HCT116 (cell line): ENCODE measurements around the gene TSHZ1. TPM values are rescaled to one million over a fixed set of nuclear protein-coding genes. Genes with fewer than 3 reads are reported as not detected.

Experiments
- ATAC-seq: fragments of 200-7000 bp; cut with Tn5 transposase; 2 replicates; pipeline ENCODE4 v1.9.1; 2020; ENCODE audit warnings: mild to moderate bottlenecking, moderate library complexity
- BruUV-seq: library from RNA; stranded (reverse); fragments of 400-500 nt; replicated peaks from 2 replicates; lab custom pipeline; 2021; lab: Mats Ljungman, UMichigan
- CTCF ChIA-PET: fragments of 300-600 bp; sonication (Branson Sonifier 250); formaldehyde crosslinking; loops from one replicate; lab custom pipeline; 2021; ENCODE audit warnings: antibody characterized with exemption; lab: Charles Lee
- POLR2A ChIA-PET: fragments of 300-600, 350-600 bp; sonication (Branson Sonifier 250); formaldehyde crosslinking; loops from one replicate; lab custom pipeline; 2021; ENCODE audit warnings: antibody characterized with exemption; lab: Charles Lee
- RAD21 ChIA-PET, 2 experiments: fragments of 300-600 bp; sonication (Branson Sonifier 250); formaldehyde crosslinking; loops; one replicate each; lab custom pipeline; 2023; ENCODE audit warnings: low total read pairs in 2 of 2; ENCODE audit not compliant: uncharacterized antibody in 2 of 2, unreplicated experiment in 2 of 2, low non-redundant PET in 1 of 2; lab: Charles Lee
- DNase-seq: peaks from one replicate; pipeline ENCODE4 v3.0.0-alpha.2; 2010; ENCODE audit warnings: low read depth, low spot score
- H2AFZ ChIP-seq: fragments of 200-600 bp; shearing (Covaris generic), sonication (generic); 2 replicates; pipeline ENCODE4 v1.6.1; 2017; ENCODE audit warnings: low read depth, mixed run types, mixed read lengths, antibody characterized with exemption, low read length; ENCODE audit not compliant: poor library complexity, severe bottlenecking
- H3K27ac ChIP-seq: 2 replicates; pipeline ENCODE4 v1.5.1; 2012; ENCODE audit warnings: low read depth, low read length
- H3K27me3 ChIP-seq: fragments of 200-600 bp; sonication (generic); 2 replicates; pipeline ENCODE4 v1.6.1; 2016; ENCODE audit warnings: mixed run types, low read length, mixed read lengths; ENCODE audit not compliant: insufficient read depth
- H3K36me3 ChIP-seq, 2 experiments: fragments of 200-500 bp in 1 of 2; fragments of 200-600 bp in 1 of 2; sonication (Bioruptor generic) in 1 of 2; sonication (generic) in 1 of 2; 2 replicates each; pipeline versions ENCODE4 v1.5.1 to v1.6.1; 2014 to 2016; ENCODE audit warnings: low read length in 2 of 2, inconsistent platforms in 1 of 2, mixed read lengths in 1 of 2, mixed run types in 1 of 2; ENCODE audit not compliant: insufficient read depth in 2 of 2, control insufficient read depth in 1 of 2
- H3K4me1 ChIP-seq, 2 experiments: fragments of 200-600 bp in 1 of 2; sonication (generic) in 1 of 2; 2 replicates each; pipeline versions ENCODE4 v1.5.1 to v1.6.1; 2012 to 2017; ENCODE audit warnings: low read length in 2 of 2, inconsistent platforms in 1 of 2, mild to moderate bottlenecking in 1 of 2, mixed read lengths in 1 of 2, mixed run types in 1 of 2, moderate library complexity in 1 of 2; ENCODE audit not compliant: insufficient read depth in 2 of 2, control insufficient read depth in 1 of 2
- H3K4me2 ChIP-seq: fragments of 200-600 bp; sonication (generic); 2 replicates; pipeline ENCODE4 v1.6.1; 2017; ENCODE audit warnings: mixed run types, low read length, mixed read lengths
- H3K4me3 ChIP-seq, 2 experiments: fragments of 200-600 bp in 1 of 2; sonication (generic) in 1 of 2; replicated peaks in 1 of 2; 2 replicates each; pipeline ENCODE4 v1.5.1; 2011 to 2016; ENCODE audit warnings: low read length in 2 of 2, control low read depth in 1 of 2, low read depth in 1 of 2, mild to moderate bottlenecking in 1 of 2, mixed read lengths in 1 of 2, mixed run types in 1 of 2
- H3K79me2 ChIP-seq: fragments of 200-600 bp; sonication (generic); 2 replicates; pipeline ENCODE4 v1.6.1; 2017; ENCODE audit warnings: mild to moderate bottlenecking, mixed run types, low read length, moderate library complexity, mixed read lengths; ENCODE audit not compliant: insufficient read depth
- H3K9ac ChIP-seq: fragments of 200-600 bp; sonication (generic); 2 replicates; pipeline ENCODE4 v1.6.1; 2016; ENCODE audit warnings: low read length, mixed read lengths
- H3K9me2 ChIP-seq: fragments of 200-600 bp; sonication (generic), shearing (Covaris generic); 2 replicates; pipeline ENCODE4 v1.6.1; 2017; ENCODE audit warnings: mixed run types, mild to moderate bottlenecking, moderate library complexity; ENCODE audit not compliant: insufficient read depth
- H3K9me3 ChIP-seq, 2 experiments: fragments of 200-500 bp in 1 of 2; fragments of 200-600 bp in 1 of 2; sonication (Bioruptor generic) in 1 of 2; sonication (generic) in 1 of 2; 2 replicates each; pipeline ENCODE4 v1.6.1; 2014 to 2017; ENCODE audit warnings: low read length in 2 of 2, mixed read lengths in 2 of 2, inconsistent platforms in 1 of 2, low read depth in 1 of 2, mild to moderate bottlenecking in 1 of 2, mixed run types in 1 of 2, moderate library complexity in 1 of 2; ENCODE audit not compliant: control insufficient read depth in 1 of 2, insufficient read depth in 1 of 2
- H4K20me1 ChIP-seq: fragments of 200-600 bp; sonication (generic), shearing (Covaris generic); 2 replicates; pipeline ENCODE4 v1.6.1; 2017; ENCODE audit warnings: mixed run types, mild to moderate bottlenecking, moderate library complexity; ENCODE audit not compliant: insufficient read depth
- CEBPB ChIP-seq: IDR thresholded peaks from 2 replicates; pipeline ENCODE4 v1.6.1; 2012; ENCODE audit warnings: low read depth
- EGR1 ChIP-seq: IDR thresholded peaks from 2 replicates; pipeline ENCODE4 v1.6.1; 2012; ENCODE audit warnings: low read depth
- EZH2 ChIP-seq: fragments of 200-600 bp; sonication (generic); IDR thresholded peaks from 2 replicates; pipeline ENCODE4 v1.6.1; 2017; ENCODE audit warnings: antibody characterized with exemption, mixed run types
- EZH2phosphoT487 ChIP-seq: fragments of 200-600 bp; IDR thresholded peaks from 2 replicates; pipeline ENCODE4 v1.6.1; 2018; ENCODE audit warnings: antibody characterized with exemption, borderline replicate concordance
- FOSL1 ChIP-seq: IDR thresholded peaks from 2 replicates; pipeline ENCODE4 v1.6.1; 2012; ENCODE audit warnings: low read depth
- MAX ChIP-seq: IDR thresholded peaks from 2 replicates; pipeline ENCODE4 v1.6.1; 2012
- REST ChIP-seq: IDR thresholded peaks from 2 replicates; pipeline ENCODE4 v1.6.1; 2012; ENCODE audit warnings: low read depth
- SIN3A ChIP-seq: IDR thresholded peaks from 2 replicates; pipeline ENCODE4 v1.6.1; 2012; ENCODE audit warnings: low read depth
- SP1 ChIP-seq: IDR thresholded peaks from 2 replicates; pipeline ENCODE4 v1.6.1; 2012; ENCODE audit warnings: low read depth
- TCF7L2 ChIP-seq: IDR thresholded peaks from 2 replicates; pipeline ENCODE4 v1.7.0; 2011; ENCODE audit warnings: borderline replicate concordance, inconsistent platforms; ENCODE audit not compliant: insufficient read depth, insufficient read length; ENCODE audit errors: extremely low read depth
- YY1 ChIP-seq: IDR thresholded peaks from 2 replicates; pipeline ENCODE4 v1.6.1; 2011; ENCODE audit warnings: low read length, low read depth, moderate library complexity, mild to moderate bottlenecking; ENCODE audit not compliant: insufficient replicate concordance; ENCODE audit errors: extremely low read depth
- ZNF274 ChIP-seq: fragments of 200-500 bp; sonication (Bioruptor generic); IDR thresholded peaks from 2 replicates; pipeline ENCODE4 v1.6.1; 2014; ENCODE audit warnings: mild to moderate bottlenecking, low read depth, low read length, inconsistent platforms
- intact Hi-C: fragments of 100-400 bp; cut with micrococcal nuclease; formaldehyde crosslinking; loops from 2 replicates; pipeline ENCODE4 v1.10.0; 2022
- total RNA-seq: library from RNA; stranded (reverse); gene quantifications from one replicate; pipeline ENCODE4 v1.2.1, GENCODE V29; 2021; ENCODE audit not compliant: unreplicated experiment

Gene TSHZ1
- total RNA-seq, 1 experiment from 2014 or later: 5.7 TPM

- H3K4me2 ChIP-seq: no peak overlapping the region
- BruUV-seq: no TSS peak
- ATAC-seq: no peak
- no peaks in the 10 kb centered on the region for H3K36me3 ChIP-seq
- H3K27ac ChIP-seq: no peak overlapping the region
- no peaks in the 10 kb centered on the region for H3K9me2 ChIP-seq
- no peak overlapping the region for H2AFZ ChIP-seq
- no peak overlapping the region for H3K9ac ChIP-seq
- RAD21 ChIA-PET: no interaction called here
- H4K20me1 ChIP-seq: no peaks in the 10 kb centered on the region
- CTCF ChIA-PET: no interaction called here
- no peaks in the 10 kb centered on the region for H3K27me3 ChIP-seq
- no peaks in the 10 kb centered on the region for H3K4me1 ChIP-seq
- no peak for TF ChIP-seq TCF7L2
- no peak for TF ChIP-seq SP1
- no peak for TF ChIP-seq ZNF274
- no peak for TF ChIP-seq CEBPB
- no peak for TF ChIP-seq REST
- TF ChIP-seq YY1: no peak
- TF ChIP-seq MAX: no peak
- no peak for TF ChIP-seq SIN3A
- TF ChIP-seq EGR1: no peak
- TF ChIP-seq EZH2phosphoT487: no peak
- TF ChIP-seq FOSL1: no peak
- no peak for TF ChIP-seq EZH2
- H3K4me3 ChIP-seq: no peak overlapping the region
- H3K79me2 ChIP-seq: no peaks in the 10 kb centered on the region
- DNase-seq: no peak
- intact Hi-C loops: no loop called here
- POLR2A ChIA-PET: no interaction called here
- no peaks in the 10 kb centered on the region for H3K9me3 ChIP-seq
These were observed 96.9 kb downstream of the TSHZ1 start for GRCh38 chr18:75307530-75307929.
